C4-2B (cell line): ENCODE measurements around the gene SLC13A5.

ENCODE experiments used
- H3K27ac ChIP-seq: fragments of 450-650 bp; 2 replicates; pipeline ENCODE4 v1.5.1; 2017
- CTCF ChIP-seq: fragments of 450-650 bp; conservative IDR thresholded peaks from 2 replicates; pipeline ENCODE4 v1.5.1; 2017; ENCODE audit warnings: mild to moderate bottlenecking
- ZFX ChIP-seq: fragments of 450-650 bp; IDR thresholded peaks from 2 replicates; pipeline ENCODE4 v1.6.1; 2017

Gene SLC13A5

GRCh38 chr17:6643451-6644125 lies 69.6 kb downstream of the SLC13A5 start:
- TF ChIP-seq ZFX (no peak), CTCF (no peak)

GRCh38 chr17:6642592-6642991 lies 70.6 kb downstream of the SLC13A5 start:
- no peak overlapping the region for H3K27ac ChIP-seq
- TF ChIP-seq CTCF (no peak), ZFX (no peak)

More at GRCh38 chr17:6643451-6644125, 69.6 kb downstream of the SLC13A5 start:
- H3K27ac ChIP-seq = no peak overlapping the region

GRCh38 chr17:6641247-6641863 lies 71.8 kb downstream of the SLC13A5 start:
- no peak for TF ChIP-seq ZFX
- TF ChIP-seq CTCF = no peak
- peak overlapping the region; percentile 90 for H3K27ac ChIP-seq

- peak within 1 kb of the TSS; percentile 90 for H3K27ac ChIP-seq
- TF ChIP-seq ZFX (peak; percentile 94), CTCF (no peak)
Observed at GRCh38 chr17:6640536-6641246, 72.5 kb downstream of the SLC13A5 start, which contains the start of the genes KIAA0753 and TXNDC17. Gene KIAA0753 (minus strand): TSS chr17:6640711. CDS start chr17:6635103, 5,608 bp downstream. Gene TXNDC17 (plus strand): TSS chr17:6641060. CDS start chr17:6641083, 23 bp downstream.

- TF ChIP-seq ZFX (no peak), CTCF (no peak)
- H3K27ac ChIP-seq = peak overlapping the region; percentile 90
Observed at GRCh38 chr17:6639586-6640535, 73.3 kb downstream of the SLC13A5 start.

- H3K27ac ChIP-seq = peak overlapping the region; percentile 90
- TF ChIP-seq CTCF (no peak), ZFX (no peak)
Observed at GRCh38 chr17:6639014-6639585, 74.1 kb downstream of the SLC13A5 start.
